HG03565 (cell line): ENCODE data around the gene CHST9.
"Not testable (repeated sequence)": the region's sequence is repeated elsewhere in the genome, so short reads cannot be mapped to it uniquely, and the experiment has no call there.

ENCODE experiments used
- ATAC-seq: cut with Tn5 transposase; IDR thresholded peaks from one replicate; pipeline ENCODE4 v1.9.1; 2021; ENCODE audit warnings: mild to moderate bottlenecking, moderate library complexity; ENCODE audit not compliant: unreplicated experiment

The CHST9 gene

DNA sequence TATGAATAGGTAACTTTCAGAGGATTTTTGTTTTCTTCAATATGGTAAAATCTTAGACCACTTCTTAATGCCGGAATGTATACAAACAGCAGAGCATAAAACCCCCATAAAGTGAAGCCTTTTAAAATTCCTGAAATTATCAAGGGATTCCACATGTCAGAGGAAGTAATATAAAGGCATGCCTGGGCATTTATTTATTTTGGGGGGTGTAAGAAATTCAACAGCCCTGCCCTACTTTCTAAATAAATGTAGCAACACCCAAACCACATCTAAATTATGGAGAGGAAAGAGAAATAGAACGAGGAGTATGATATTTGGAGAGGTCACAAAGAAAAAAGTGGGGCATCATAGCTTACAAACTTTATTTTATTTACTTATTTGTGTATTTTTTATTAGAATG lies 9.9 kb downstream of the CHST9 start:
- ATAC-seq = no peak

DNA sequence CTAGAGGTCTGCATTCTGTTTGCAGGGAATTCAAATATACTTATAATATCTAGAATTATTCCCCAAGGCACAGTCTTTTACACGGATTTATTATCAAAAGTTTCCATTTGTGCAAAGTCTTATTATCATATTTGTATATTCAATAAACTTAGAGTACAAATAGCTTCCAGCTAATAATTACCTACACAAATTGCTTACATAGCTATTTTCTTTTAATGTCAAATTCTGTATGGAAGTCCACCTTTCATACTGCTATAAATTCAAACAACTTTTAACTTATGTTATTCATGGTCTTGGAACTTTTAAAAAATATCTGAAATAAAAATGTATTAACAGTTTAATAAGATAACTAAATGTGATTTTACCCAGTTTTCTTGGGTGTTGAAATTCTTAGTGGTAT lies 13.1 kb downstream of the CHST9 start:
- ATAC-seq = no peak

DNA sequence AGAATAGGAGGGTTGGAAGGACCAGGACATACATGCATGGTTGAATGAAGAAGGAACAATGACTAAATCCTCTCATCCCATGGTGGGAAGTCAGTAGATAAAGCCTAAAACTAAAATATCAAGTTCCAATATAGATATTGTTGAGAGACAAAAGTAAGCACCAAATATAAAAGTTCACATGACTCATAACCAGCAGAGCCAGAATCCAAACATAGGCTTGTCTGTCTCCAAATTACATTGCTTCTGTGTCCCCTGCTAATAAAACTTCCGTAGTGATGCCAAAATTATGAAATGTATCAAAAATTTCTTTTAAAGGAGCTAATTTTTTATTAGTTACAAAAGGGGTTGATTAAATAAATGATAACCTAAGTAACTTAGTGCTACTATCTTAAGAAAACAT lies 19.7 kb downstream of the CHST9 start:
- no peak for ATAC-seq

DNA sequence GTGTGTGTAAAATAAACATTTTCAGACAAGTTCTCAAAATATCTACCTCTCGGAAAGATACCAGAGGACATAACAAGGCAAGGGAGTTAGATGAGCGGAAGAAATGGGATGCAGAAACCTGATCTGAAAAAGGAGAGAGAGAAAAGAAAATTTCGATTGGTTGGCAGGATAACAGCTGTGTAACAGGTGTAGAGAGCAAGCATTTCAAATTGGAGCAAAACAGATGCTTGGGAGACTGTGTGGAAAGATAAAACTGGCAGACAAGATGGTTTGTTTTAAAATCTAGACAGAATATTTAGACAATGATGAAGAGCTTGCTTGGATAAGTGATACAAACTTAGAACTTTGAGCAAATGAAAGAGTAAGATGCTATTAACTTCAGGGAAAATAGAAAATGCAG lies 20.2 kb downstream of the CHST9 start:
- ATAC-seq = no peak

DNA sequence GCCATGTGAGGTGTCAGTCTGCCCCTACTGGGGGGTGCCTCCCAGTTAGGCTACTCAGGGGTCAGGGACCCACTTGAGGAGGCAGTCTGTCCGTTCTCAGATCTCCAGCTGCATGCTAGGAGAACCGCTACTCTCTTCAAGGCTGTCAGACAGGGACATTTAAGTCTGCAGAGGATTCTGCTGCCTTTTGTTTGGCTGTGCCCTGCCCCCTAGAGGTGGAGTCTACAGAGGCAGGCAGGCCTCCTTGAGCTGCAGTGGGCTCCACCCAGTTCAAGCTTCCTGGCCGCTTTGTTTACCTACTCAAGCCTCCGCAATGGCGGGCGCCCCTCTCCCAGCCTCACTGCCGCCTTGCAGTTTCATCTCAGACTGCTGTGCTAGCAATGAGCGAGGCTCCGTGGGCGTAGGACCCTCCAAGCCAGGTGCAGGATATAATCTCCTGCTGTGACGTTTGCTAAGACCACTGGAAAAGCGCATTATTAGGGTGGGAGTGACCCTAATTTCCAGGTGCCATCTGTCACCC lies 21.9 kb downstream of the CHST9 start:
- not testable (repeated sequence) for ATAC-seq

DNA sequence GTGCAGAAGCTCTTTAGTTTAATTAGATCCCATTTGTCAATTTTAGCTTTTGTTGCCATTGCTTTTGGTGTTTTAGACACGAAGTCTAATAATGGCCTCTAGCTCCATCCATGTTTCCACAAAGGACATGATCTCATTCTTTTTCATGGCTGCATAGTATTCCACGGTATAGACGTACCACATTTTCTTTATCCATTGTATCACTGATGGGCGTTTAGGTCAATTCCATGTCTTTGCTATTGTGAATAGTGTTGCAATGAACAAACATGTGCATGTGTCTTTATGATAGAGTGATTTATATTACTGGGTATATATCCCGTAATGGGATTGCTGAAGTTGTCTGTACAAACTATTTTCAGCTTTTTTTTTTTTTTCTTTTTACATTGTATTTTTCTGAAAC lies 35.9 kb downstream of the CHST9 start:
- not testable (repeated sequence) for ATAC-seq

DNA sequence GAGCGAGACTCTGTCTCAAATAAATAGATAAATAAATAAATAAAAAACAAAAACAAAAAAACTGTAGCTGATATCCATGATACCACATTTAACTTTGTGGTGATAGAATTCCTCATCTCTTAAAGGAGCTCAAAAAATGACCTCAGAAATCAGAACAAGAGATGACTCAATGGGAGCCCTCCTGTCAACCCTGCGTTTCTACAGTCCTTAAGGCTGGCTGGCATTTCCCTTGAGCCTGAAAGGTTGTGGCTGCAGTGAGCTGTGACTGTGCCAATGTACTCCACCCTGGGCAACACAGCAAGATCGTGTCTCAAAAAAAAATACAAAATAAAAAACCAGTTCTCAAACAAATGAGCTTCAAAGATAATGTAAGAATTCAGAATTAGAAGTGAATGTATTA lies 40.4 kb downstream of the CHST9 start:
- no peak for ATAC-seq

DNA sequence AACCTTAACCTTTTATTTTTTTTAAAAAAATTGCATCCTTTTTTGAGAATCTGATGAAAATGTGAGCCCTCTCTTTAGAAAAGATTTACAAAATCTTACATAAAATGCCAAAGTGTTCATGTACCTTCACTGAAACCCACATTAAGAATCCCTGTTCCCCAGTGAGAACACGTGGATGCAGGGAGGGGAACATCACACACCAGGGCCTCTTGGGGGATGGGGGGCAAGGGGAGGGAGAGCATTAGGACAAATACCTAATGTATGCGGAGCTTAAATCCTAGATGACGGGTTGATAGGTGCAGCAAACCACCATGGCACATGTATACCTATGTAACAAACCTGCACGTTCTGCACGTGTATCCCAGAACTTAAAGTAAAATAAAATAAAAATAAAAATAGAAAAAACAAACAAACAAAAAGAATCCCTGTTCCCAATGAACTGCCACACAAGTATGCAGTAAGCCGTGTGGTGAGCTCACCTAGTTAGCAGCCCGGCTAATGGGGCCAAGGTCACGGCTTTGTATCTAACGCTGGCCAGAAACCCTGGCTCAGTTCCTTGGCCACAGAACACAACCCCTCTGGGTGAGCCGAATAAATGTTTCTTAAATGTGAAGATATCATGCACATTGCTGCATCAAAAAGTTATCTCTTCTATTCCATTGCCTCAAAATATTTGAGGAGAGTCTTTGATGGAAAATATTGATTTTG lies 41.4 kb downstream of the CHST9 start:
- no peak for ATAC-seq

DNA sequence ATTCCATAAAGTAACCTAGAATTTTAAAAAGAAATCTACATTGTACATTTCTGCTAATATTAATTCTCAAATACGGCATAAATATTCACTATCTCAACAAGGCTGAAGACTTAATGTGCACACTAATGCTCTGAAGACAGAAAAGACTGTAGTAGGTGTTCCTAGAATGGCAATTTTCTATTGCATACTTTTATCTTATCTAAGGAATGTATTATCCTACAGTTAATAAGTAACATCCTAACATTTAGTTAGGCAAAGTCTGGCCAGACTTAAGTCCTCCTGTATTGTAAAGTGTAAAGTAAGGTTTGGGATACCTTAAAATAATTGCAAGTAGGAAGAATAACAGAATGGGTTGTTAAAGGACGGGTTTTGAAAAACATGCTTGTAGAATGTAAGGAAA lies 42.2 kb downstream of the CHST9 start:
- no peak for ATAC-seq

DNA sequence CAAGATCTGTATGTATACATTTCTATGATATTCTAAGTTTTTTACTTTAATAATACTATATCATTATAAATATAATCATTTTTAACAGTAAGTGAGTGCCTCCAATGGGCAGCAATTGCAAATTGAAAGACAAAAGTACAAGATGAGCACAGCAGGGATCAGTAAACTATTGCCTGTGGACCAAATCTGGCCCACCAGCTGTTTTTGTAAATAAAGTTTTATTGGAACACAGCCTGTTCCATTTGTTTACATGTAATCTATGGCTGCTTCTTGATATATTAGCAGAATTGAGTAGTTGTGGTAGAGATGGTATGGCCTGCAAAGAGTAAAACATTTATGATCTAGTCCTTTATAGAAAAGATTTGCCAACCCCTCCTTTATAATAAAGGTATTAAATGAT lies 43.2 kb downstream of the CHST9 start:
- ATAC-seq = no peak

DNA sequence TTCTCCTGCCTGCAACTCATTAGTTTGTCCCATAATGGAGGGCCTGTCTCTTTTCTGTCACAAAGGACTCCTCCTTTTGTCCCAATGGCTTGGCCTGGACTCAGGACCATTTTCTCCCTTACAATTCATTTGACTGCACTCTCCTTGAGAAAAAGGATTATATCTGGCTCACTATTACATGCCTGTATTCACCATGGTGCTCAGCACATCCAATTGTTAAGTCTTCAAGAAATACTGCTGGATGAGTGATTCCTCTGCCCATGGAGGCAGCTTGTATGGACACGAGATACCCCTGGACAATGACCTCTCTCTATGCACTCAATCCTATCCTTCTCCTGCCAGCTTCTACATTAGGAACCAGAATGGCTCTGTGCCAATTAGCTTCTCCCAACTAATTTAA lies 47.0 kb downstream of the CHST9 start:
- ATAC-seq = no peak

DNA sequence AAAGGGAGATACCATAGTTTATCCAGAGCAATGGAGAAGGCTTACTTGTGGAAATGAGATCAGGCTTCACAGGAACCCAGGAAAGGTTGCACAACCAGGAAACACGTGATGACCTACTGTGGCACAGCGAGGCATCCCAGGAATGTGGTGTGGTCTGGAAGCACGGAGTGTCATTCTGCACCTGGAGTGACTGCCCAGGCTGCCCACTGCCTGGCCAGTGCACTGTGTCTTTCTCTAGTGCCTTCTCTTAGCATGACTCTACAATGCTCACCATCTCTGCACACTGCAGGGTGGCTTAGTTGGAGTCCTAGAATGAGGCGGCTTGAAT lies 48.9 kb downstream of the CHST9 start:
- no peak for ATAC-seq

DNA sequence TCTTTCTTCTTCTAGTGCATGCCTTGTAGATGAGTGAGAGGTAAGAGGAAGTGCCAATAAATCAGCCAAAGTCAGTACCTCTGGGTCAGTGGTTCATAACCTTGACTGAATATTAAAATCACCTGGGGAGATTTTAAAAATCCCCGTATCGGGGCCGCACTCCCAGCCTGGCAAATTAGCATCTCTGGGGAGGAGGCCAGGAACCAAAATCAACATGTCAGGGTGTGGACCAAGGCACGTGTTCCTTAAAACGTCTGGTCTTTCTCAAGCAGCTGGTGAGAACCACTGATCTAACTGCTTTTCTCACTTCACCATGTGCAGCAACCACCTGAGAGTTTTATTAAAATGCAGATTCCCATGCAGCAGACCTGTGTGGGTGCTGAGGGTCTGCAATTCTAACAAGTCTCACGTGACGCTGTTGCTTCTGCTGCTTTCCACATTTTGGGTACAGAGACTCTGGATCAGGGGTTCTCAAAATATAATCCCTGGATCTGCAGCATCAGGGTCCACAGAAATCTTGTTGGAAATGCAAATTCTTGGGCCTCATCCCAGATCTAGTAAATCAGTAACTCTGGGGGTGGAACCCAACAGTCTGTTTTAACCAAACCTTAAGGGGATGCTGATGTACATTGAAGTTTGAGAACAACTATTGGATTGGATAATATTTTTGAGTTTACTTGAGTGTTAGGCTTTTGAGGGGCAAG lies 49.5 kb downstream of the CHST9 start:
- no peak for ATAC-seq

DNA sequence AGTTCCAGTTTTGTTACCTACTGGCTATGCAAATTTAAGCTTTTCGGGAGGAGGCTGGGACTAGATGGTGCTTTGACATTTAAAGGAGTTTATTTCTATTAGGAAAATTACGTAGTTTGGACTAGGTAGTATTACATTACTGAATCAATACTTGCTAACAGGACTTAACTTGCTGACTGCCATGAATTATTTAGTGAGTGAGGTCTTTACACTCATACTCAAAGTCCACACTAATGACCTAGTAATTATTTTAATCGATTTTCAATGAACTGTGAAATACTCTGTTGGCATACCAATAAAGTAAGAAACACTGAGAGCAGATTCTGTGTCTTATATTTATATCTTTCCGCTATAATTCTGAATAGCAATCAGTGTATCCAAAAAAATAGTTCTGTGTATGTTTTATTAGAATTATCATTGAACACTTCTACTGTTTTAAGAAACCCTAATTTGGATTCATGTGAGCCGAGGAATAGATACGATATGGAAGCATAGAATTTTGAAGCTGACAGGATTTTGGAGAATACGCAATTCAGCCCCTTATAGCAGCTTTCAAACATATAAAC lies 55.0 kb downstream of the CHST9 start:
- ATAC-seq = no peak

DNA sequence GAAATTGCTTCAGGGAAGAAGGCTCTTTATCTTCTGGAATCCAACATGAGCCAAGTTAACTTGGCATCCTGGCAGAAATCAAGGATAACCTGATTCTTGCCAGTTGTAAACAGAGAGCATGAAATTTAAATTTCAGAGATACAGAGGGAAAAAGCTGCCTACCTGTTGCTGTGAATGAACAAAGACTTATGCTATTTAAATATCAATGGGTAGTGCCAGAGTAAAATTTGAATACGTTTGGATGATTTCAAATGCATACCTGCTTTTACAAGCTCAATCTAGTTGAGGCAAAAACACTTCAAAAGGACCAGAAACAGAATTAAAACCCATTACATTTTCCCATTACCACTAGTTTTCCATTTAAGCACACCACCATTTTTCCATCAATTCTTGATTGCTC lies 60.9 kb downstream of the CHST9 start:
- no peak for ATAC-seq

DNA sequence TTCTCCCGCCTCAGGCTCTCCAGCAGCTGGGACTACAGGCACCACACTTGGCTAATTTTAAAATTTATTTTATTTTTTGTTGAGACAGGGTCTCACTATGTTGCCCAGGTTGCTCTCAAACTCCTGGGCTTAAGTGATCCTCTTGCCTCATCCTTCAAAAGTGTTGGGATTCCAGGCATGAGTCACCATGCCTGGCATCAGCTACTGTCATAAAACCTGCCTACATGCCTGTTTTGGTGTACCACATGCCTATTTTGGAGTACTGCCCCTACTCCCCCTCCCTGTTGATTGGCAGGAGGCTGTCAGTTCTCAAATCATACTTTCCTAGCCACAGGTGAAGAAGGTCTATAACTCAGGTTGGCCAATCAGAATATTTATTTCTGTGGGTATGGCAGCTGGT lies 64.0 kb downstream of the CHST9 start:
- ATAC-seq = no peak

DNA sequence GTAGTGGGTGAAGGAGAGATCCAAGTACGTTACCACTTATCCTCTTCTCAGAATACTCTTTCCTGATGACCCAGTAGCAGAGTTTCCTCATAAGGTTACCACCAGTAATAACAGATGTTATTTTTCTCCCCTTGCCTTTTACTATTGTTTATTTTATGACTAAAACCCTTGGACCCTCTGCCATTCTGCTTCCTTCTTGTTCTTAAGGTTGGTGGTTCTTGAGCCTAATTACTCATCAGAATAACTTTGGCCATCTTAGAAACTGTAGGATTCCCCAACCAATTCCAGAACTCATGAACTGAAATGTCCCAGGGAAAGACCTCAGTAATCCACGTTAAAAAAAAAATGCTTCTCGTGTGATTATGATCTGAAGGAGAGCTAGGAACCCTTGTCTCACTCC lies 64.9 kb downstream of the CHST9 start:
- ATAC-seq = no peak

DNA sequence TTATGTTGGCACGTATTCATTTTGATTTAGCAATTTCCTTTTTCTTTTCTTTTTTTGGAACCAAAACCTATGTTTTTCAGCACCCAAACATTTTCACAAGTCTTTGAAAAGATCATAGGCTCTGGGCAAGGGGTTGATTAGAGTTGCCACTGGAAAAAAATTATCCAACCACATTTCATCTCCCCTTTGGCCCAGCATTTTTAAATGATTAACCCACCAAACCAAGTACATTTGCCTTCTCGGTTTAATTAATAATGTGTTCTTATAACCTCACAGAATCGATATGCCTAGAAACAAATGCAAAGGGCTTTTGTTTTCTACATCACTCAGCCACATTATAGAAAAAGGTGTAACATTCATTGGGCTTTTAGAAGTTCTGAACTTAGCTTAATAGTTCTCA lies 66.1 kb downstream of the CHST9 start:
- no peak for ATAC-seq

DNA sequence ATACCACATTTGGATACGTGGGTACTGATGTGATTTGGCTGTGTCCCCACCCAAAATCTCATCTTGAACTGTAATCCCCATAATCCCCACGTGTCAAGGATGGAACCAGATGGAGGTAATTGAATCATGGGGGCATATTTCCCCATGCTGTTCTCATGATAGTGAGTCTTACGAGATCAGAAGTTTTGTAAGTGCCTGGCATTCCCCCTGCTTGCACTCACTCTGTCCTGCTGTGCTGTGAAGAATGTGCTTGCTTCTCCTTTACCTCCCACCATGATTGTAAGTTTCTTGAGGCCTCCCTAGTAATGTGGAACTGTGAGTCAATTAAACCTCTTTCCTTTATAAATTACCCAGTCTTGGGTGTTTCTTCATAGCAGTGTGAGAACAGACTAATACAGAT lies 70.3 kb downstream of the CHST9 start:
- no peak for ATAC-seq

DNA sequence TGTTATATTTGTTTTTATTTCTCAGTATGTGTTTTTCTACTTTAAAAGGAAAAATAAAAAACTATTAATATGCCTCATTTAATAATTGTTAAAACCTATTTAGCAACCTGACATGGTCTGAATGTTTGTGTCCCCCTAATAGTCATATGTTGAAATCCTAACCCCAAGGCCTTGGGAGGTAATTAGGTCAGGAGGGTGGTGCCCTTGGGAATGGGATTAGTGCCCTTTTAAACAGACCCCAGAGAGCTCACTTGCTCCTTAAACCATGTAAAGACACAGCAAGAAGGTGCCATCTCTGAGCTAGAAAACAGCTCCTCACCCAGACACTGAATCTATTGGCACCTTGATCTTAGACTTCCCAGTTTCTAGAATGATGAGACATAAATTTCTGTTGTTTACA lies 71.8 kb downstream of the CHST9 start:
- ATAC-seq = no peak

DNA sequence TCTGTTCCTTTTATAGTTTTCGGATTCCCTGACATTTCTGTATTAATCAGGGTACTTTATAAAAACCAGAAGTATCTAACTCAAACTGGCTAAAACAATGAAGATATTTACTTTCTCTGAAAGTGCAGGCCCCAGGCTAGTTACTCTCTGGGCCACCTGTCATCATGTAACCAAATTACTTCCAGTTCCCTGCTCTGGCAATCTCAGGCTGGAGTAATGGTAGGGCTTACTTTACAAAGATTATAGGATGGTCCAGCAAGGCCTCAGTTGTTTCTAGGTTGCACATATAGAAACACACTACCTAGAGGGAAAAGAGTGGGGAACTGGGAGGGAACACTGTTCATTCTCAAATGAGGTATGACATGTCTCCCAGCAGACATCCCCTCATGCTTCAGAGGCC lies 74.8 kb downstream of the CHST9 start:
- ATAC-seq = no peak

DNA sequence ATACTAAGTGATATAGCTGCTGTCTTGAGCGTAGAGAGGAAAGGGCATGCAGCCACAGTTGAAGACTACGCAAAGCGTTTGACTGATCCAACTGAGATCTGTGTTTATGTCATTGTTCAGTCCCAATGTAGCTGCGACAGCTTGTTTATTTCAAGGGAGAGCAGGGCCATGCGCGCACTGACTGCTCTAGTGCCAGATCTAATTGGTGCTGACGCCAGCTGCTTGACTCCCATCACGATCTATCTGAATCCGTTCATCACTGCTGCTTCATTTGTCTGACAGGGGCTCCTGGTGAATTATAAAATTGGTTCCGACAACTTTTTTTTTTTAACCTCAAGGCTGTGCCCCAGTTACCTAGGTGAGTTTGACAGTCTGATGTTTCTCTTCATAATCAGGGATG lies 75.7 kb downstream of the CHST9 start:
- no peak for ATAC-seq
